ENCODE results near the gene GLYR1. TPM values are rescaled to one million over a fixed set of nuclear protein-coding genes. Genes with fewer than 3 reads are reported as not detected.

Gene GLYR1
- polyA plus RNA-seq, 2 of the 4 experiments (the other 2 are of a cell fraction) = 37.1 to 55.1 TPM

GRCh38 chr16:4869147-4869805, 22.2 kb upstream of the GLYR1 start:
- FAIRE-seq = no peak
- POLR2A ChIA-PET = no interaction called here

GRCh38 chr16:4868535-4868934, 21.4 kb upstream of the GLYR1 start:
- no peak overlapping the region for H3K4me3 ChIP-seq
- peaks cover 9% of the 10 kb centered on the region for H3K4me1 ChIP-seq
- whole genome bisulfite sequencing (ENCODE audit: missing lambda C conversion rate) = 97% methylated on average over 7 of the region's 7 CpGs
- DNase-seq (ENCODE audit: low read depth in 1 of 2, low spot score in 1 of 2) (no peak), FAIRE-seq (no peak), ATAC-seq (no peak)
- ChIA-PET CTCF (interaction anchor here (1.3 kb wide), 1 partner anchor 22 kb away, joined by 5 read pairs; the partner anchor contains the start of genes GLYR1 and UBN1), POLR2A (no interaction called here)
- H3K9me3 ChIP-seq = no peaks in the 10 kb centered on the region
- H3K4me2 ChIP-seq = no peak overlapping the region
- no peak overlapping the region for H3K27ac ChIP-seq
- TF ChIP-seq CTCF (IDR thresholded peaks at IDR 0.05) (no peak), JUN (IDR thresholded peaks at IDR 0.05) (no peak), ZC3H11A (IDR thresholded peaks at IDR 0.05) (no peak), ZFP36 (IDR thresholded peaks at IDR 0.05; ENCODE audit: borderline replicate concordance, partially characterized antibody) (no peak), CBX2 (IDR thresholded peaks at IDR 0.05; ENCODE audit: borderline replicate concordance, low read depth) (no peak), TP53 (CRISPR knock-in tag; IDR thresholded peaks at IDR 0.05) (no peak), BHLHE40 (IDR thresholded peaks at IDR 0.05; ENCODE audit: low read depth, low read length) (no peak), ELK1 (IDR thresholded peaks at IDR 0.05; ENCODE audit: low read depth, low read length) (no peak), EHF (CRISPR knock-in tag; IDR thresholded peaks at IDR 0.05) (no peak), ZSCAN20 (CRISPR knock-in tag; IDR thresholded peaks at IDR 0.05) (no peak), USF2 (IDR thresholded peaks at IDR 0.05) (no peak), FOSB (CRISPR knock-in tag; IDR thresholded peaks at IDR 0.05) (no peak), HMGXB4 (CRISPR knock-in tag; IDR thresholded peaks at IDR 0.05; ENCODE audit: borderline replicate concordance) (no peak)

More at GRCh38 chr16:4869147-4869805, 22.2 kb upstream of the GLYR1 start:
- no peak for ATAC-seq
- TF ChIP-seq CBX8 (IDR thresholded peaks at IDR 0.05) (no peak), ZNF302 (CRISPR knock-in tag; IDR thresholded peaks at IDR 0.05) (no peak), FOXS1 (CRISPR knock-in tag; IDR thresholded peaks at IDR 0.05) (no peak), TFCP2L1 (CRISPR knock-in tag; IDR thresholded peaks at IDR 0.05) (no peak), NPAS2 (CRISPR knock-in tag; IDR thresholded peaks at IDR 0.05; ENCODE audit: borderline replicate concordance) (no peak), EHF (CRISPR knock-in tag; IDR thresholded peaks at IDR 0.05) (no peak), E2F6 (IDR thresholded peaks at IDR 0.05; ENCODE audit: borderline replicate concordance, low read depth) (no peak), SMC3 (IDR thresholded peaks at IDR 0.05) (no peak), MAX (IDR thresholded peaks at IDR 0.05) (no peak), CEBPB (IDR thresholded peaks at IDR 0.05) (no peak), TP53 (CRISPR knock-in tag; IDR thresholded peaks at IDR 0.05) (no peak), REST (IDR thresholded peaks at IDR 0.05) (no peak), HEYL (CRISPR knock-in tag; IDR thresholded peaks at IDR 0.05) (no peak), CHD4 (IDR thresholded peaks at IDR 0.05; ENCODE audit: borderline replicate concordance) (no peak), RAD21 (conservative IDR thresholded peaks at IDR 0.05 in 1 of 2, IDR thresholded peaks at IDR 0.05 in 1 of 2) (no peak), RARB (CRISPR knock-in tag; IDR thresholded peaks at IDR 0.05) (no peak)
- CTCF ChIA-PET = interaction anchor here (1.3 kb wide), 1 partner anchor 22 kb away, joined by 5 read pairs; the partner anchor contains the start of genes GLYR1 and UBN1
- Histone ChIP-seq H3K9me3 (no peaks in the 10 kb centered on the region), H3K27ac (no peak overlapping the region), H3K4me2 (no peak overlapping the region), H3K4me3 (no peak overlapping the region), H3K4me1 (peaks cover 9% of the 10 kb centered on the region)
- DNase-seq (ENCODE audit: low read depth in 1 of 2, low spot score in 1 of 2) = no peak
- 90% methylated on average over 13 of the region's 13 CpGs for WGBS (ENCODE audit: missing lambda C conversion rate)

Measured in A549 (cell line).